Femur (tissue), 1 donor: ENCODE data around the gene ARHGAP42.

ENCODE experiments used
- DNase-seq: peaks from one replicate; pipeline ENCODE4 v3.0.0-alpha.2; 2017

The ARHGAP42 gene

DNA sequence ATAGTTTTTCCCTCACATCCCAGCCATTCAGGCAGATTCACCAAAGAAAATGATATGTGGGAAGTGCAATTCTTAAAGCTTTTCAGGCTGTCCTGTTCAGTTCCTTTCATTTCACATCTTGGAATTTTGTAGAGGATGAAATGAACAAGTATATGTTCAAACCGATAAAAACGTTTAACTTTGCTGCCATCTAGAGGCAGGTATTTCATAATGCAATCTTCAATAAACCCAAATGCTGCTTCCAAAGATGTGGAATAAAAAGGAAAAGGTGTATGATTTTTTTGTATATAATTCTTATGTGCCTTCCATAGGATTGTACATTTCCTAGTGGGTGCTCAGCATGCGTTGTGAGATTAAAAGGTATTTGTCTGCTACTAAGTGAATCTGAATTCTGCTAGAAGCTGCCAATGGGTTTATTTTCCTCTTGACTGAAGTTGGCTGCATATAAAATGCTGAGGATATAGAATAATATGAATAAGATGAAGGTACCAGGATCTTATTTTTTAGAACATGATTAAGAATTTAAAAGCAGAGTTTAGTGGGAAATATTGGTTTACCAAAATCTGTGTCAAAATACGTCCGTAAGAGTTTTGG, 243.2 kb downstream of the ARHGAP42 start:
- DNase-seq = no peak

DNA sequence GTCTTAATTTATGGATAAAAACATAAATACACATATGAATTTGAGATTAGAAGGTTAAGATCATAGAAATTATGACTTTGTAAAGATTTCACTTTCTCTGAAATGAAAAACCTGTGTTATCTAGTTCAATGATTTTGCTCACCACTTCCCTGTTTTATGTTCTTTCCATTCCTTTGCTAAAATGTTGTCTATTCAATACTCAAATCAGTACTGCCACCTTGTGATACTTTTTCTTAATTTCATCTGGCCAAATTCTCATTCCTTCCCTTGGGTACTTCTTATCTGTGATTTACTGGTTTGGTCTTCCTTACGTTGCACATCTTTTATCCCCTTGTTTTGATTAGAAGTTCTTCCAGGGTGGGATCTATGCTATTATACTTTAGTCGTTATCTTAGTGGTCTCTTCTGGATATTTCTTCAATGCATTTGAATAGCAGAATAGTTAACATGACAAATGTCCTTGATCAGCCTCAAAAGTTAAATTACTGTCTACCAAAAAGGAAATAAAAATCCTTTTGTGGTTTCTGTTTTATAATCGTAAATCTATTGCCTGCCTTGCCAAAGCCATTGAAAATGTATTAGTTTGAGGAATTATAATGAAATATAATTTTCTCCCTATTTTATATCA, 245.5 kb downstream of the ARHGAP42 start:
- no peak for DNase-seq

- no peak for DNase-seq
Measured at GRCh38 chr11:100936781-100937180, 249.7 kb downstream of the ARHGAP42 start.

- peak; percentile 68 for DNase-seq
Measured at GRCh38 chr11:100939571-100939970, 252.5 kb downstream of the ARHGAP42 start.

GRCh38 chr11:100940111-100940510, 253.0 kb downstream of the ARHGAP42 start:
- no peak for DNase-seq

GRCh38 chr11:100941033-100941432, 253.9 kb downstream of the ARHGAP42 start:
- no peak for DNase-seq

DNA sequence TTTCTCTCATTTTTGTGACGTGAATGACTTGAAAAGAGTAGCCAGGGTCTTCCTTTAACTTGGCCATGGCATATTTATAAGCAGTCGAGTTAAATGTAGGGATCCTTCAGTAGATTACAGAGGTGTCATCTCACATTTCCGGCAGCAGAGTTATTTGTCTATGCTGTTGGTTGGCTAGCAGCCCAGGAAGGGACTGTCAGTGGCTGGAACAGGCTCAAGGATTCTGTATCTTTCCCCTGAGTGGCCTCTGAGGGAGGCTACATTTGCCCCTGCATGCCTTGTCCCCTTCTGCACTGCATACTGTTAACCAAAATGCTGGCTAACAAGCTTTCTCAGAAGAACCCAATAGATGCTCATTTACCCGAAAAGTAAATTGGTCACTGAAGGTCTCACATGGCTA, 254.9 kb downstream of the ARHGAP42 start:
- DNase-seq = peak; percentile 48

DNA sequence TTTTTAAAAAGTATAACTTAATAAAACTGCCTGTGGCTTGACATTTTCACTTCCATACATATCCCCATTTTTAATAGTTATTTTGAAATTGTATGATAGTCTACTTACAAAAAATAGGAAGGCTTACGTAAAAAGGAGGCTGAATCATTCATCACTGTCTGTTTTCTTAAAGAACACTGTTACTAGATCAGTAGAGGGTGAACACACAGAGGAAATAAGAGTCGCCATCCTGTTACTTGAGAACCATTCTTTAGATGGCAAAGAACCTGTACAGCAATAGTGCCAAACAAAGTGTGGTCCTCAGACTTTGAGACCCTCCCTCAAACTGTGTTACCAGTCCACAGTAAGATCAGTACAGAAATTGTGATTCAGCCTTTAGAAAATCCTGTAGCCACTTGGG, 261.8 kb downstream of the ARHGAP42 start:
- no peak for DNase-seq

GRCh38 chr11:100949443-100949842, 262.4 kb downstream of the ARHGAP42 start:
- DNase-seq = no peak

DNA sequence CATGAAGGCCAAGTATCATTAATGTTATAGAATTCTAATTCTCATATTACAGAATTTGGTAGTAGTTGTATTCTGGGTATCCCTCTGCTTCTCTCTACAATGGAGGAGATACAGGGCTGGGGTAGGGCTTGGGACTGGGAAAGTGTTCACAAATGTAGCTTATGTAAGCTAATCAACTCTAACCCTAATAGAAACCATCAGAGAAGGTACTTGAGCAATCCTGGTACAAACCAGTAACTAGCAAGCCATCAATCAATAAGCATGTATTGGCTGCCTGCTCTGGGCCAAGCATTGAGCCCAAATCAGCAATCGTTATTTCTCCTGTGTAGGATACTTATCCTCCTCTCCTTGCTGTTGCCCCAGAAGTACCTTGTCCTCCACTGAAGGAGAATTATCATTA, 268.2 kb downstream of the ARHGAP42 start:
- no peak for DNase-seq

- DNase-seq = no peak
Measured at GRCh38 chr11:100956351-100956750, 269.3 kb downstream of the ARHGAP42 start.

DNA sequence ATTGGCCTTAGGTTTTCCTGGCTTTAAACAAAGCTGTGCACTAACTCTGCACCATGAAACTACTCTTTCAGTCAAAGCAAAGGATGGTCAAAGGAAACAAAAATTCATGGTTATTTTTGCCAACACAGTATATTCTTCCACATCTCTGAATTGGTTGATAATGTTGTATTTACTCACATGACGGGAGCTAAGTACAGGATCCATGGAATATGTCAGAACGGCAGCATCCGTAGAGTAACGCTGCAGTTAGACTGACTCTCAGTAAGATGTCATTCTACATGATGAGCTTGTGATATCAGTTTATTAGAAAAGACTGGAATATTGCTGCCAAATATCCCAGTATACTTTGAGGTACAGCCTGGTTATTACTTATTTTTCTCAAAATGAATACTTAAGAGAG, 270.4 kb downstream of the ARHGAP42 start:
- DNase-seq = no peak

- no peak for DNase-seq
Measured at GRCh38 chr11:100961633-100962032, 274.5 kb downstream of the ARHGAP42 start.

- DNase-seq = no peak
Measured at GRCh38 chr11:100963375-100963774, 276.3 kb downstream of the ARHGAP42 start.

GRCh38 chr11:100964435-100964834, 277.3 kb downstream of the ARHGAP42 start:
- DNase-seq = no peak

DNA sequence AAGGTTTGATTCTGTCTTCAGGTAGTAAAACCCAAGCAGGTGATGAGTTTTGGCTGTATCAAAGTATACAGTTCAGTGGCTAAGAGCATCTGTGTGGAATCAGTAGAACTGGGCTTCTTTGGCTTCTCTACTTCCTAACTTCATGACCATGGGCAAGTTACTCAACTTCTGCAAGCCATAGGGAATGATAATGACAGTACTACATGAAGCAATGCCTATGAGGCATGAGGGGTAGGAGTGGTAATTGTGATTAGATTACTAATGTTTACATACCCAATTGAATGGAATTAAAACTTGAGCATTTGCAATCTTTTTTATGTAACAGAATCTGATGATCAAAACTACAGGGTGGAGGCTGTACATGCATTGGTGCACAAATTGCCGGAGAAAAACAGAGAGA, 278.3 kb downstream of the ARHGAP42 start:
- no peak for DNase-seq

DNA sequence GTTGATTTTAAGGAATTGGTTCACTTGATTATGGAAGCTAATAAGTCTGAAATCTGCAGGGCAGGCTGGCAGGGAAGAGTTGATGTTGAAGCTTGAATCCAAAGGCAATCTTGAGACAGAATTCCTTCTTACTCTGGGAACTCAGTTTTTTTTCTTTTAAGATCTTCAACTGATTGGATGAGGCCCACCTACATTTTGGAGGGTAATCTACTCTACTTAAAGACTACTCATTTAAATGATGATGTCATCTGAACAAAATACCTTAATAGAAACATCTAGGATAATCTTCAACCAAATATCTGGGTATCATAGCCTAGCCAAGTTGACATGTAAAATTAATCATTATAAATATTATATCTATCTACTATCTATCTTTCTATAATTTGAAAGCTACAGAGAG, 279.3 kb downstream of the ARHGAP42 start:
- no peak for DNase-seq

GRCh38 chr11:100969008-100969407, 281.9 kb downstream of the ARHGAP42 start:
- no peak for DNase-seq

DNA sequence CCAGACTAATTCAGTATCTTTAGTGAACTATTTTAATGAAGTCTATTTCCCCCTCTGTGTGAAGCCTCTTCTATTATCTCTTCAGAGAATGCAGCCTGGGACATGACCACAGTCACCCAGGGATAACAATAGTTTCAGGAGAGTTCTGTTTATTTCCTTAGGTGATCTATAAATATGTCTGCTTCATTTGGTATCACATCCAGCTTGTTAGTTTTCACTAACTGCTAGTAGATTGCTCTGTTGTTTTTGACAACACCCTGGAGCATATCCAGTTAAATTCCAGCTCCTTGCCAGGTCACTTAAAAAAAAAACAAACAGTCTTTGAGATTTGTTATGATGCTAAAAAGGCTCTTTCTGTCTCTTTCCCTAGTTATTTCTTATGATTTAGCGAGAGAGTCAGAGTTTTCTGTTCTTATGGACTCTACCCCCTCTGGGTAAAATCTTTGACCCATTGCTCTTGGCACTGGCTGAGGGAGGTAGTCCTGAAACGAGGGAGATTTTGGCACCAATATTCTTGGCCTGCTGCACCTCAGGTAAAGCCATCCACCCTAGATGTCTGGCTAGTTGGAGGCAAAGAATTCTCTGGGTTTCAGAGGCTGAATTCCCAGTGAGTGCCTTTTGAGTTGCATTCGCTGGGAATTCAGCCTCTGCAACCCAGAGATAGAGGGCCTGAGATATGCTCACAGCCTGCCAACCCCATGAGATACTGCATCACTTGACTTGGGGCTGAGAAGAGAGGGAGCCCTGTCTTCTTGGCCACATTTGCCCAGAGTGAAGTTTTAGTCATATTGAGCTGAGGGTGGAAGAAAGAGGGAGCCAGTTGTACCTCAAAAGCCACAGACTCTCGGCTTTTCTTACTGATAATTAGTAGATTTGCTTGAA, 283.4 kb downstream of the ARHGAP42 start:
- no peak for DNase-seq

- DNase-seq = no peak
Measured at GRCh38 chr11:100972046-100972445, 285.0 kb downstream of the ARHGAP42 start.

GRCh38 chr11:100978442-100978841, 291.4 kb downstream of the ARHGAP42 start:
- DNase-seq = no peak

DNA sequence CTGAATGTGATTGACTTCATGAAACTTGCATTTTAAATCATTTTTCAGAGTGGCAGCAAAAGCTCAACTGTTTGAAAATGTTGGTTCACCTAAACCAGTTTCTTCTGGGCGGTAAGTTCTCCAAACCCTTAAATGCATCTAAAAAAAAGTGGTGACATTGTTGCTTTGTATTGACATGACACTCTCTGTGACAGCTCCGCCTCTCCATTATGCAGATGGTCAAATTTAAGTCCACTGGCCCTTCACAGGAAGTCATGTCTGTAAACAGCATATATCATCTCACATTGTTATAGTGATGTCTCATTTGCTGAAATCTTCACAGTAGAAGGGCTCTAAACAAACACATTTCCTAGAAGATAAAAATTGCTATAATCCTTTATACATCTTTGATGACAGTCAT, 291.9 kb downstream of the ARHGAP42 start:
- no peak for DNase-seq

GRCh38 chr11:100980156-100980555, 293.1 kb downstream of the ARHGAP42 start:
- DNase-seq = no peak

GRCh38 chr11:100981196-100981824, 294.2 kb downstream of the ARHGAP42 start:
- DNase-seq = no peak
